GM21390 (cell line): ENCODE results near the gene SPHK1.

ENCODE experiments used
- ATAC-seq: cut with Tn5 transposase; IDR thresholded peaks from one replicate; pipeline ENCODE4 v1.9.1; 2021; ENCODE audit not compliant: unreplicated experiment

Gene SPHK1

GRCh38 chr17:76432004-76432403 is 47.6 kb downstream of the SPHK1 start:
- no peak for ATAC-seq

- ATAC-seq: no peak
Measured at GRCh38 chr17:76432712-76433336, 48.4 kb downstream of the SPHK1 start.

GRCh38 chr17:76433693-76434092 is 49.3 kb downstream of the SPHK1 start:
- ATAC-seq: no peak

- no peak for ATAC-seq
Measured at GRCh38 chr17:76434870-76435269, 50.5 kb downstream of the SPHK1 start.

- ATAC-seq: no peak
Measured at GRCh38 chr17:76435751-76436150, 51.3 kb downstream of the SPHK1 start.
